NCI-H69 (cell line): ENCODE data around the gene RNASE1.
"Not testable (repeated sequence)": the region's sequence is repeated elsewhere in the genome, so short reads cannot be mapped to it uniquely, and the experiment has no call there.

Source experiments
- DNase-seq: peaks from one replicate; lab custom pipeline; 2025; lab: John Stamatoyannopoulos, UW

RNASE1 gene

GRCh38 chr14:20802341-20803084 is at the start of gene RNASE1:
TSS of gene RNASE1 (minus strand) at chr14:20802844. CDS start at chr14:20802068, 776 bp downstream.
- no peak for DNase-seq

GRCh38 chr14:20848955-20849570 is 46.4 kb upstream of the RNASE1 start:
- DNase-seq: no peak

- DNase-seq: no peak
Measured at GRCh38 chr14:20848316-20848954, 45.8 kb upstream of the RNASE1 start.

- no peak for DNase-seq
Measured at GRCh38 chr14:20846560-20846959, 43.9 kb upstream of the RNASE1 start.

- no peak for DNase-seq
Measured at GRCh38 chr14:20841096-20841495, 38.5 kb upstream of the RNASE1 start.

- DNase-seq: no peak
Measured at GRCh38 chr14:20837831-20838230, 35.2 kb upstream of the RNASE1 start.

- DNase-seq: no peak
Measured at GRCh38 chr14:20836668-20837338, 34.2 kb upstream of the RNASE1 start.

GRCh38 chr14:20834899-20835298 is 32.3 kb upstream of the RNASE1 start:
- DNase-seq: no peak

- no peak for DNase-seq
Measured at GRCh38 chr14:20830831-20831230, 28.2 kb upstream of the RNASE1 start.

GRCh38 chr14:20828024-20828694 is 25.5 kb upstream of the RNASE1 start:
- DNase-seq: not testable (repeated sequence)

GRCh38 chr14:20827326-20827725 is 24.7 kb upstream of the RNASE1 start:
- no peak for DNase-seq

GRCh38 chr14:20826666-20827065 is 24.0 kb upstream of the RNASE1 start:
- not testable (repeated sequence) for DNase-seq

GRCh38 chr14:20823859-20824258 is 21.2 kb upstream of the RNASE1 start:
- no peak for DNase-seq

- not testable (repeated sequence) for DNase-seq
Measured at GRCh38 chr14:20821521-20822108, 19.0 kb upstream of the RNASE1 start.

GRCh38 chr14:20820063-20820904 is 17.6 kb upstream of the RNASE1 start:
- DNase-seq: no peak

- DNase-seq: no peak
Measured at GRCh38 chr14:20818861-20819260, 16.2 kb upstream of the RNASE1 start.

GRCh38 chr14:20815946-20816345 is 13.3 kb upstream of the RNASE1 start:
- not testable (repeated sequence) for DNase-seq

GRCh38 chr14:20811986-20812975 is 9.6 kb upstream of the RNASE1 start:
- no peak for DNase-seq

GRCh38 chr14:20809917-20810316 is 7.3 kb upstream of the RNASE1 start:
- no peak for DNase-seq

- DNase-seq: no peak
Measured at GRCh38 chr14:20808162-20808483, 5.5 kb upstream of the RNASE1 start.
